C1 segment of cervical spinal cord (tissue), 14 donors: ENCODE measurements around the gene EIF1AX.
"Not testable (repeated sequence)": the region's sequence is repeated elsewhere in the genome, so short reads cannot be mapped to it uniquely, and the experiment has no call there.

Experiments used
- DNase-seq, 14 donors: peaks; one replicate each; lab custom pipeline; 2025; lab: John Stamatoyannopoulos, UW

Gene EIF1AX

DNA sequence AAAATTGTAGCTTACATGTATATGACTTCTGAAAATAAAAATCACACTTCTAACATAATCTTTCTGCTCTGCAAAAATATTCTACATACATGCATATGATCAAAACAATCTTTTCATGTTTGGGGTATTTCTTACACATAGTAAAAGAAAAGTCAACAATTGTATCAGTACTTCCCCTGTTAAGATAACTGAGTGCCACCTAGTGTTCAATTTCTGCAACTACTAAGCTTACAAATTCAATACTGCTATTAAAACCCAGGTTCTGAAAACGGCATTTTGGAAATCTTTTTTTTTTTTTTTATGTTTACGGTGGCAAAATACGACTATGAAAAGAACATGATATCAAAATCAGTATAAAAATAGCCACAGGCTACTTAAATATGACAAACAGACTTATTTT is 14.2 kb downstream of the EIF1AX start:
- DNase-seq = not testable (repeated sequence)

DNA sequence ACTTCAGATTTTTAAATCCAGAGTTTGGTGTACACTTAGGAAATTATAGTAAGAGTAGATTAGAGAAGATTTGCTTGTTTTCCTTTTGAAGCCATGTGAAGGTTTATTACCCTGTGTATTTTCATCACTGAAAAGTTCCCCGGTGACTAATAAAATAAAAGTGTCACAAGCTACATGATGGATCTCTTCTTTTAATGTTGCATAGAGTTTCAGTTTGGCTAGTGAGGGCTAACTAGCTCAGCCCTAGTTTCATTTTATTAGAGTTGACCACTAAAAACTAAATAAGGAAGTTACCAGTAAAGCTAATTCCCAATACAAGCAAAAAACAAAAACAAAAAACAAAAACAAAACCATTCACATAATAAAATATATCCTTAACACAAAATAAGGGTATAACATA is 14.8 kb downstream of the EIF1AX start:
- not testable (repeated sequence) for DNase-seq

DNA sequence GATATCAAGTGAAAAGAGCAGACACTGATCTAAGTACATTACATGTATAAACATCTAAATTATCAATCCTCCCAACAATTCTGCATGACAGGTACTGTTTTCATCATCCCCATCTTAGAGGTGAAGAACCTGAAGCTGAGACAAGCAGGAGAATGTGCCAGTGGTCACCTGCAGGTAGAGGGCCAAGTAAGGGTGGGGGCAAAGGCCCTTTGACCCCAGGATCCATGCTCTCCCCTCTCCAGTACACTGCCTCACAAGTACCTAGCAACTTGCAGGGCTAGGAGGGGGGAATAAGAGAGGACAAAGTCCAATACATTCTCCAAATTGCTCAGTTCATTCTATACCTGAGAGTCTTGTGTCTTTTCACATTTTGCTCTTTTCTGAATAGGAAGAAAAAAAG is 16.7 kb downstream of the EIF1AX start:
- DNase-seq = no peak

DNA sequence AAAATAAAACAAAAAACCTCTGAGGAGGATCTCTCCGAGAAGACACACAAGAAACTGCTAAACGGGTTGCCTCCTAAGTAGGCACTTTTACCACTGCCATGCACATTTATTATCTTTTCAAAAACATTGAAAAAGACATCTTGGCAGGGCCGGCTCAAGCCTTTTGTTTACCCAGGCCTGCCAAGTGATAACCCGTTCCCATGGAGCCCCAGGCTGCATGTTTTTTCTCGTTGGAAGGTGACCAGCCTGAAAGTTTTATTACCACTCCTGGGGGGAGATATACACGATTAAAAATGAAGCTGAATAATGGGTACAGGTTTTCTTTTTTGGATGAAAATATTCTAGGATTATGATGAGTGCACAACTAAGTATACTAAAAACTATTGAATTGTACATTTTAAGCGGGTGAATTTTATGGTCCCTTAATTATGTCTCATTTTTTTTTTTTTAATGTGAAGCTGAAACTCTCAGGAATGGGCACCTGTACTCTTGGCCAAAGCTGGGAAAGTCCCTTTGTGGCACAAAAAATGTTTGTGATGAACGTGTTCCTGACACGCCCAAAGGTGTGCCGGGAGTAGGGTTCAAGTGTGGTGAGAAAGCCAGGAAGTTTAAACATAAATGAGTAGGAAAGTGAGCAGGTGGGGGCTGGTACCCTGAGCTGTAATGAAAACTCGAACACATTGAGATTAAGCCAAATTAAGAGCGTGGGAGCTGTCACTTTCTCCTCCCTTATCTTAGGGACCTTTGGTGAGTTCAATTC is 23.4 kb downstream of the EIF1AX start:
- no peak for DNase-seq

DNA sequence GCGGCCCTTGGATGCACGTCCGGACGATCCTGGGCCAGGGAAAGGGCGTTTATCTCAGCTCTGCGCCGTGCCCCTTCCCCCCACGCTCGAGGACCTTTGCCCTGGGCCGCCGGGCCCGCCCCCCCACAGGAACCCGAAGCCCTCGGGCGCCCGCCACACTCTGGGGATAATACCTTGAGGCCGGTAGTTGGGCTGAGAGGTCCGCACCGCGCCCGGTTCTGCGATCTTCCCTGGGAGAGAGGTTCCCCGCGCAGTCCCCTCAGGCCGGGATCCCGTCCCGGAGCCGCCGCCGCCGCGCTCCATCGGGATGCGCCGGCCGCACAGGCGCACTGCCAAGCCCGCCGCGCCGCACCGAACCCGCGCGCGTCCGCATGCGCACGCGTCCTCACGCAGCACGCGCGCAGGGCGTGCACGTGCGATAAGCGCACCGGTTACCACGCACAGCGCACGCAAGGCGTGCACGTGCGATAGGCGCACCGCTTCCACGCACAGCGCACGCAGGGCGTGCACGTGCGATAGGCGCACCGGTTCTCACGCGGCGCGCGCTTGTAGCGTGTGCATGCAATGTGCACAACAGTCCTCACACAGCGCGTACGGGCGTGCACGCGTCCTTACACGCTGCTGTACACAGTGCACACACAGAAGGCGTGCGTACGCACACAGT is 24.9 kb downstream of the EIF1AX start, which contains the start of gene MAP7D2:
Gene MAP7D2, minus strand, starts transcription at position 331 of the 664 bp plus-strand sequence. Its CDS starts 28 bp downstream, at position 303.
- peak in 1 of 14 donors; percentile 15 for DNase-seq

DNA sequence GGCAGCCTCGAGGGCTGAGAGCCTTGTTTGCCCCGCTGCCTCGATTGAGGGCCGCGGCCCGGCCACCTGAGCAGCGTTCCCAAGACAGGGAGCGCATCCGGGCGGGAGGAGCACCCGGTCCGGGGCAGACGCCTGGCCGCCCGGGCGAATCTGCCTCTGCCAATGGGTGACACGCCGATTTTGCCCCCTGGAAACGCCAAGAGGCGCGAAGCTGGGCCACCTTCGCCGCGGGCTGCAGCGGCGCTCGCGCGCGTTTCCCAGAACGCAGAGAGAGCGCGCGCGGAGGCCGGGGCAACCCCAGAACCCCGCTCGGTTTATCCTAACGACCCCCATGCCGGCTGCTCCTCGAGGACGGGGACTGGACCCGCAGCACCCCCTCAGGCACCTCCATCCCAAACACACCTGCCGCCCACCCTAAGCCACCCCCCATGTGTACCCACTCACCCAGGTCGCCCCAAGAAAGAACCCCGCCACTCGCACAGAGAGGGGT is 25.5 kb downstream of the EIF1AX start:
- no peak for DNase-seq

DNA sequence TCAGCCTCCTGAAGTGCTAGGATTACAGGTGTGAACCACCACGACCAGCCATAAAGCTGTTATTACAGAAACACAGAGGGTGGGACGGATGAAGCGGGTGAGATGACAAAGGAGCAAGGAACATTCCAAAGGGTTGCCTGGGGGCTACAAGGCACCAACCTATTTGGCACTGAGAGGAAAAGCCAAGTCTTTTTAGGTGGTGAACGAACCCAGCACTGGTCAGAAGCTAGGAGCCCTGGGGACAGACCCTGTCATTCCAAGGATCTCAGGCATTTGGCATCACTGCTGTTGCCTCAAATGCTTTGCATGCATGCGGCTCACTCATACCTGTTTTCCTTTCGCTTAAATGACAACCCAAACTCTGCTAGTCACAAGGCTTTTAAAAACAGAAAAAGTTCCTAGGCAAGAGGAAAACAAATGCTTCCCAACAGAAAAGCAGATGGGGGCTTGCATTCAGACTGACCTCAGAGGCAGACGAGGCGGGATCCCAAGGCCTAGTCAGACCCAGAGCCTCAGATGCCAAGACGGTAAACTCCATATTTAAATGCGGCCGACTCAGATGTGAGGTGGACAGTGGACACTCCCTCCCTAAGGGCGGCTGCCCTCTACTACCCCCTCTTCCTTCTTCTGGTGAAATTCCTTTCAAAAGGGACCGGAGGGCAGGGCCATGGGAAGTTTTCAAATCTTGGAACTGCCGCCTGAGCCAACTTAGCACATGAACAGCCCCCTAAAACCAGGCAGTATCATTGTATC is 29.4 kb downstream of the EIF1AX start:
- DNase-seq = no peak

DNA sequence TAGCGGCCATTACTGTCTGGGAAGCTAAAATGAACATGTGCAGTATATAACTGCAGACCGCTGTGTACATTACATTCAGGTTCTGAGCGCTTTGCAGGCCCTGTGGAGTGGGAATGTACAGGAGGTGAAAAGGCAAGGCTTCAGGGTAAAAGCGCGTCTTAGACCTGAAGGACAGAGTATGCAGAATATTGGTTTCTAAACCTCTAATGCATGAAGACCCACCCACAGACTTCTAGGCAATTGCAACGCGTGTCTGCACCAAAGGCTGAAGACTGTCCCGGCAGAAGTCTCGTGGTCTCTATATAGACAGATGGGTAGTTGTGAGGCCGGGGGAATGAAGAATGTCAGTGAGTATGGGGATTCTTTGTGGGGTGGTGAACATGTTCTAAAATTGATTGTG is 30.4 kb downstream of the EIF1AX start:
- DNase-seq = no peak

DNA sequence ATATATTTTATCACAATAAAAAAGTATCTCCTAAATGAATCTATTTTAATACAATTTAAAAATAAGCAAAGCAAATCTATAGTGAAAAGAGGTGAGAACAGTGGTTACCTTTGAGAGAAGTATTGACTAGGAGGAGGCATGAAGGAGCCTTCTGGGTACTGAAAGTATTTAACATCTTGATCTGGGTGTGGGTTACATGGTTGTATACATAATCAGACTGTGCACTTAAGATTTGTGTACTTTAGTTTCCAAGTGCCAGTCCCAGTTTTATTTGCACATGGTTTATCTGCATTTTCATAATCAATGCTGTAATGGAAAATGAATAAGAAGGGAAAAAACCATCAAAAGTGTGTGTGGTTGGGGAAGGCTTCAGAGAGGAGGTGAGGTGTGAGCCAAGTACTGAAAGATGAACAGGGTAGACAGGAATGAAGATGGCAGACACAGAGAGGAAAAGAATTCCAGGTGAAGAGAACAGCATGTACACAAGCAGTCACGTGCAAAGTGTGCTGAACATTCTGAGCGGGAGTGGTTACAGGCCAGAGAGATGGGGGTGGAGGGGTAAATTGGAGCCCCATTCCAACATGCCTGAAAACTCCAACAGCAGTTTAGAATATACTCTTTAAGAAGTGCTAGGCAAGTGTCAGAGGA is 39.6 kb downstream of the EIF1AX start:
- DNase-seq = no peak

DNA sequence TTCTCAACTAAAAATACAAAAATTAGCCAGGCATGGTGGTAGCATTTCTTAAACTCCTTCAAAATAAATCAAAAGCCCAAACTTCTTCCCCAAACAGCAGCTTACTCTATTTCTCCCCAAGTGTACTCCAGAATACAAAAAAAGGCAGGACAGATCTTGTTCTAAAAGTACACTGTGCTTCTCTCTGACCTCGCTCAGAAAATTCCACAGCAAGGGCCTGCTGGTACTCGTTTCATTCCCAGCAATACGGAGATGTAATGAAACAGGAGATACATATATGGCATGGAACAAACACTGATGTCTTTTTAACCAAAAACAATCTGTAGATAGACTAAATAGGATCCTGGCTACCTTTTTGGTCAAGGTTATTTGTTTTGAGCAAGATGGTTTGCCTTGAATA is 50.1 kb downstream of the EIF1AX start:
- no peak for DNase-seq

DNA sequence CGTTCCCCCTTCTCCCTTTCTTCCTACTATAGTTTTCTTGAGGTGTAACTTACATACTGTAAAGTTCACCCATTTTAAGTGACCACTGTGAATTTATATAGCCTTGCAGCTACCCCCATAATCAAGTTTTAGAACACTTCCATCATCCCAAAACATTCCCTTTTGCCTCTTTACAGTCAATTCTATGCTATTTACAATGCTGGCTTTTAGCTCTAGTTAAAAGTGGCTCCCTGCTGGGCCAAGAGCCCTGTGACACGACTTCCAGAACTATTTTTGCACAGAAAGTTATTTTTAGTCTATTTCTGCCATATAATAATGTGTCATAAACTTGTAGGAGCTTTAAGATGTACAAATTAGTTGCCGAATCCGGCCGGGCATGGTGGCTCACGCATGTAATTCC is 51.8 kb downstream of the EIF1AX start:
- no peak for DNase-seq

DNA sequence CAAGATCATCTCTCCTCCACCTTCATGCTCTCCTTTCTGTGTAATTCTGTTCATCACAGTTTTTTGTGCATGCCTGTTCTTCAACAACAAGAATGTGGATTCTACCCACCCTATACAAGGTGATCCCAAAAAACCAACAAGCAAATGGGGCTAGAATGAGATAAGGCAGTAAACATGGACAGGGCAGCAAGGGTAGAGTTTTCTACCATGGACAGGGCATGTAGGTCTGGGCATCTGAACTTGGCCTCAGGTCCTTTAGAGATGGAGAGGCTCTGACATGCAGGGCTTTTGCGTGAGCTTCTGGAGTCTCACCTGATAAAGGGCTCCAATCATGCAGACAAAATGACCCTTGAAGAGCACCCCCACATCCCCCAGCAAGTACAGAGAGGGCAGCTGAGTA is 61.4 kb downstream of the EIF1AX start:
- no peak for DNase-seq
